GM18498 (cell line): ENCODE data around the gene MAP3K5.

ENCODE experiments used
- ATAC-seq: cut with Tn5 transposase; IDR thresholded peaks from one replicate; pipeline ENCODE4 v1.9.1; 2021; ENCODE audit warnings: mild to moderate bottlenecking, moderate library complexity; ENCODE audit not compliant: unreplicated experiment

The MAP3K5 gene

DNA sequence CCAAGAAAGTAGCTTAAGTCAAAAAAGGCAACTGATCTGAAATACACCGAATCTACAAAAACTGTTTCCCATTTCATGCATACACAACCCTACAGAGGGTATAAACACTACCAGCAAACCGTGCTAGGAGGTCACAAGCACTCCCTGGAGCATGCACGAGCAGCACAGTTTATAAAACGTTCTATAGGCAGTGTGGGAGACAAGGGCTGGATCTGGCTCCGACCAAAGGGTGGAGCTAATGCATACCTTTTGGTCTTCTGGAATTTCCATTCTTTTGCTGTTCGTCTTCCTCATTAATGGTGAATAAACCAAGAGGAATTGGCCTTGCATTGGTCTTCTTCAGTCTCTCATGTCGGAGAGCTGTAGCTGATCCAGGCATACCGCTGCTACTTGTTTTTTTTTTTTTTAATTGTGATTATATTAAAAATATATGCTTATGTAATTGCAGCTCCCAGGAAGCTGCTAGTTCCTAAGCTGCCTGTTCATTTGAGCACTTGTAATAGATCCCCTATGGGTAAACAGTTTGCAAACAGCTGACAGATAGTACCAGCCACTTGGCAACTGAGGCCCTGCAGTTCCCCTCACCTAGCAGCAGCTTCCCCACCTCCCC lies 266.6 kb downstream of the MAP3K5 start:
- no peak for ATAC-seq

- no peak for ATAC-seq
These were observed 267.3 kb downstream of the MAP3K5 start for GRCh38 chr6:136524936-136525413.

DNA sequence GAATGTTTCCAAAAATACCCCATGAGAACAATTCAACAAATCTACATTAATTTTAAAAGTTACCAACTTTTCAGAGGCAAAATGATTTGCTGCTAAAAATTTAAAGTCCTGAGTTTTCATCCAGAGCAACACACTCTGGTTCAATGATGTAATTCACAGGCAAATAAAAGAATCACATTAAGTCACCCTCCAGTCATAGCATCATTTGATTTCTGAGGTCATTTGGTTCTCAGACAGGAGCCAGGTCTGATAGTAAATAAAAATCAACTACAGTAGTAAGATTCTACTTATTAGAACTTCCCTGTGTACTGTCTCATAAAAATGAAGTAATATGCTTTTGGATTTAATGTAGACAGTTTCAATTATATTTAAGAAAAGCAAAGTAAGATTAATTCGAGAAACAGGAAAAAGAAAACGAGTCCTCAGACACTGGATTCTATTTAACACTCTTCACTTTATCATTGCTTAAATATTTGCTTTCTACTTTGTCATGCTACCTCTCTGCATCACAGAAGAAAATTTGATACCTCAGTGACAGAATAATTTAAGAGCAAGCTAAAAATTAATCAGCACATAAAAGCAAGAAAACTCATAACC lies 267.8 kb downstream of the MAP3K5 start:
- ATAC-seq = no peak

DNA sequence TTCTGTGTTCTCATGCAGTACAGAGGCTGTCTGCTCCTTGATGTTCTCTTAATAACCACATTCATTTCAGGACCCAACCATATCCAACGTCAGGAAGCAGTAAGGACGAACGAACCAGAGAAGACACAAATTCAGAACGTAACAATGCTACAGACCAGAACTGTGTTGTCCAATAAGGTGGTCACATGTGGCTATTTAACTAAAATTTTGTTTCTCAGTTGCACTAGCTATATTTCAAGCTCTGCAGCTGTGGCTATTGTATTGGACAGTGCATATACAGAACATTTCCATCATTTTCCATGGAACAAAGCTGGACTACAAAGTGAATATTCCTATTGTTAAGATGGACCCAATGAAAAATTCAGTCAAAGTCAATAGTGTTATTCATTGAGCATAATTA lies 269.1 kb downstream of the MAP3K5 start:
- ATAC-seq = no peak

DNA sequence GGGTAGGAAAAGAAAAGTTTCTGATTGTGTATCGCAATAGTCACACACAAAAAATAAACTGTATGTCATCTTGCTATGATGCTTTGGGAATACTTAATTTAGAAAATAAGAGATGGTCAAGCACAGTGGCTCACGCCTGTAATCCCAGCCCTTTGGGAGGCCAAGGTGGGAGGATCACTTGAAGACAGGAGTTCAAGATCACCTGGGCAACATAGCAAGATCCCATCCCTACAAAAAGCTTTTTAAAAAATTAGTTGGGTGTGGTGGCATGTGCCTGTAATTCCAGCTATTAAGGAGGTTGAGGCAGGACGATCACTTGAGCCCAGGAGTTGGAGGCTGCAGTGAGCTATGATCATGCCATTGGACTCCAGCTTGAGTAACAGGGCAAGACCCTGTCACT lies 269.6 kb downstream of the MAP3K5 start:
- ATAC-seq = no peak

- ATAC-seq = no peak
These were observed 270.4 kb downstream of the MAP3K5 start for GRCh38 chr6:136521911-136522310.

- no peak for ATAC-seq
These were observed 270.9 kb downstream of the MAP3K5 start for GRCh38 chr6:136521427-136521826.

DNA sequence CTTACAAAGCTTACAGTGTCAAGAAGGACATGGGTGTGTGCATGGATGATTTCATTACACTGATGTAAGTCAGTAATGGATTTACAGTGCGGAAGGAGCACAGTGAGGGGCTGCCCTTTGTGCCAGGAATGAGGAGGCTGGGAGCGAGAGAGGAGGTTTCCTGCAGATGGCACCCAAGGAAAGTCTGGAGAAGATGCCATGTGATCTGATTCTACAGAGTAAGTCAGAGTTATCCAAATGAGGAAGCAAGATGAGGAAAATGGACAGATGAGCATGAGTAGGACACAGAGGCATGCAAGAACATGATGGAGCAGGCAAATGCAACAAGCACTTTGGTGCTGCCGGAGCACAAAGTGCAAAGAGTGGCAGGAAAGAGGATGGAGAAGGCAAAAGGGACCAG lies 271.8 kb downstream of the MAP3K5 start:
- no peak for ATAC-seq

GRCh38 chr6:136517582-136517981 lies 274.7 kb downstream of the MAP3K5 start:
- ATAC-seq = no peak

DNA sequence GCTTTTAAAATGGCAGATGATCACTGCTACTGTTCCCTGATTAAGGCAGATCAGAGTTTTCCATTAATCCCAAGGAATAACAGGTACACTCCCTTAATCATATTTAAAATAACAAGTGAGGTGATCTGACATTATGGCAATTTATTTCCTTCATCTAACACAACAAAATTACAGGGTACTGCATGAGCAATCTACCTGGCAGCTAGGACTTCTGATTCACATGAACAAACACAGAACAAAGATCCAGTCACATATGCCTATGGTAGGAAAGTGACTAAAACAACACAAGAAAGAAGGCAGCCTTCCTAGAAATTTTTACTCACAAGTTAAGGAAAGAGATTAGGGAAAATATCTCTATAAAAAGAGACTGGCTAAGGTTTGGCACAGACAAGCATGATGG lies 275.3 kb downstream of the MAP3K5 start:
- ATAC-seq = no peak

DNA sequence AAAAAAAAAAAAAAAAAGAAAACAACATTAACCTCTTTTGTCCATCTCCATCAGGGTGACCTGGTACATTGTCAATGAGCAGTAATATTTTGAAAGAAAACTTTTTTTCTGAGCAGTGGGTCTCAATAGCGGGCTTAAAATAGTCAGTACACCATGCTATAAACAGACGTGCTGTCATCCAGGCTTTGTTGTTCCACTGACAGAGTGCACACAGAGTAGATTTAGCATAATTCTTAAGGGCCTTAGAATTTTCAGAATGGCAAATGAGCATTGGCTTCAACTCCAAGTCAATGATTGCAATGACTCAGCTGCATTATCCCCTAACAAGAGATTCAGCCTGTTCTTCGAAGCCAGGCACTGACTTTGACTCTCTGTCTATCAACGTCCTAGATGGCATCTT lies 277.7 kb downstream of the MAP3K5 start:
- no peak for ATAC-seq

GRCh38 chr6:136511926-136512325 lies 280.4 kb downstream of the MAP3K5 start:
- ATAC-seq = no peak

DNA sequence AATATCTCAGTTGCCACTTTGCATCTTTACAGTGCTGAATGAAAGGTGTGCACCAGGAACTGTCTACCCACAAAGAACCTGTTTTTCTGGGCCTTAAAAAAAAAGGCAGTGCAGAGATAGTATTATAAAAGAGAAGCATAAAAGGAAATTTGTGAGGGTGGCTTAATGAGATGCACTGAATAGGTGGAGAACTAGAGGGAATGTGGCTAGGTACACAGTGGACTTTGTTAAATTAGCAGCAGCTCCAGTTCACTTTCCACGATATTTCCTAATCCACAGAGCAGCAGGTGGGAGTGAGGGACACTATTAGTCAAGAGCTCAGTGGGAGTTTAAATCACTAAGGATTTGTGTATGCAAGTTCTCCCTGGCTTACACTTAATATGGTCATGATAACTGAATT lies 280.9 kb downstream of the MAP3K5 start:
- no peak for ATAC-seq

DNA sequence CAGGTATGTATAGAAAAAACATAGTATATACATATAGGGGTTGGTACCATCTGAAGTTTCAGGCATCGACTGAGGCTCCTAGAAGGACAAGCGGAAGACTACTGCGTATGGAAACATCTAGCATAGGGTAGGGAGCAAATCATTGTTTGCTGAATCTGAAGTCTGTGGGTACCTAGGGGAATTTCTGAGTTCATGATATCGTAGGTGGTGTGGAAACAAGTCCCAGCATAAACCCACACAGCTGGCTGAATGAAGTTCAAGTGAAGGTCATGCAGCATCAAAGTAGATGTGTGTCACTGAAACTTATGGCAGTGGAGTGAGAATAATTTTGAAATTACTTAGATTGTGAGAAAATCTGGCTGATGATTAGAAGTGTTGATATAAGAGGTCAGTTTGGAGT lies 281.5 kb downstream of the MAP3K5 start:
- ATAC-seq = no peak

DNA sequence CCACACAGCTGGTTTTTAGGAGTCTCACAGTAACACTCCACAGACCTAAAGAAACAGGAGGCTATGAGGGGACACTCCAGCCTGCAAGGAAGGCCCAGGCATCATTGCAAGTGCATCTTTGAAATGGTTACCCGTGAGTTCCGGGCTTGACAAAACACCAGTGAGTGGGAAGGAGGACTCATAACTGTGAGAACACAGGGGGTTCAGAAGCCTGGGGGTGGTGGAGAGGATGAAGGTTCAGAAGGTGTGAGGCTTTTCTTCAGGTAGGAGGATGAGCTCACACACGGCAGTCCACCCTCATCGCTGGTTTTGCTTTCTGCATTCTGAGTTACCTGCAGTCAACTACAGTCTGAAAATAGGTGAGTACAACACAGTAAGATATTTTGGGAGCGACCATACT lies 282.0 kb downstream of the MAP3K5 start:
- no peak for ATAC-seq

DNA sequence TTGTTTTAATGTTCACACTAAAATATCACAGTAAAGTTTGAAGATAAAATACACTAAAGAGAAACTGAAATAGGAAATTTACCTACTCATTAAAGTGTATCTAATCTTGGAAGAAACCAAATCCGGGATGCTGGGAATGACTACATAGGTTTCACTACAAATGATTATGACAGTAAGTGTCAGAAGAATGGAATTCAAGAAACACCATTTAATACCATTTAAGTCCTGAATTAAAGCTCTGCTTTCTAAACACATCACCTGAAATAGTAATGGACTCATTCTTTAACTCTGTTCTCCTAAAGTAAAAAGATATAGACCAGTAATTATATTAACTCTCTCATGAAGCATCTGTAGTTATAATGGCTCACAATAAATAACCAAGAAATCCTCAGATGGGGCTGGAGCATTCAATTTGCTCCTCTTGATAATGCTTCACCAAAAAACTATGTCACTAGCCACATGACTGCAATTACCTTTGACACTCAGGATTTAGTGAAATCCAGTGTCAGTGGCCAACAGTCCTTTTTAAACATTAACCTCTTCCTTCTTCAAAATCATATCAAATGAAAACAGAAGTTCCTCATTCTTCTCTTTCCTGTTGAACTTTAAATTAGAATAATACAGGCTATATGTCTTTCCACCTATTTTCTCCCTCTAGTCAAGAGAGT lies 283.4 kb downstream of the MAP3K5 start:
- ATAC-seq = no peak
